Measurements from ENCODE around the gene PHC2. TPM values are rescaled to one million over a fixed set of nuclear protein-coding genes. Genes with fewer than 3 reads are reported as not detected.

The PHC2 gene
- total RNA-seq, 1 donor = 75.6 TPM

GRCh38 chr1:33339413-33339812 is 91.5 kb downstream of the PHC2 start:
- DNase-seq (ENCODE audit: low read depth) = peak; percentile 37
- peak overlapping the region; percentile 5 for H3K4me3 ChIP-seq (ENCODE audit: low read depth, low read length)
- peak; percentile 34 for TF ChIP-seq CTCF (IDR thresholded peaks at IDR 0.05; ENCODE audit: insufficient read depth, low read depth, low read length)

GRCh38 chr1:33338440-33339211 is 92.3 kb downstream of the PHC2 start:
- no peak for TF ChIP-seq CTCF (IDR thresholded peaks at IDR 0.05; ENCODE audit: insufficient read depth, low read depth, low read length)
- peak overlapping the region; percentile 28 for H3K4me3 ChIP-seq (ENCODE audit: low read depth, low read length)
- DNase-seq (ENCODE audit: low read depth) = peak; percentile 99

GRCh38 chr1:33338048-33338439 is 92.9 kb downstream of the PHC2 start:
- no peak for TF ChIP-seq CTCF (IDR thresholded peaks at IDR 0.05; ENCODE audit: insufficient read depth, low read depth, low read length)
- H3K4me3 ChIP-seq (ENCODE audit: low read depth, low read length) = peak overlapping the region; percentile 28
- peak; percentile 91 for DNase-seq (ENCODE audit: low read depth)

GRCh38 chr1:33337441-33337840 is 93.5 kb downstream of the PHC2 start:
- H3K4me3 ChIP-seq (ENCODE audit: low read depth, low read length) = no peak overlapping the region
- no peak for TF ChIP-seq CTCF (IDR thresholded peaks at IDR 0.05; ENCODE audit: insufficient read depth, low read depth, low read length)

GRCh38 chr1:33336580-33336979 is 94.3 kb downstream of the PHC2 start:
- no peak for DNase-seq (ENCODE audit: low read depth)
- TF ChIP-seq CTCF (IDR thresholded peaks at IDR 0.05; ENCODE audit: insufficient read depth, low read depth, low read length) = no peak
- no peak overlapping the region for H3K4me3 ChIP-seq (ENCODE audit: low read depth, low read length)

More at GRCh38 chr1:33337441-33337840, 93.5 kb downstream of the PHC2 start:
- no peak for DNase-seq (ENCODE audit: low read depth)

- DNase-seq (ENCODE audit: low read depth) = peak; percentile 39
- H3K4me3 ChIP-seq (ENCODE audit: low read depth, low read length) = no peak overlapping the region
- no peak for TF ChIP-seq CTCF (IDR thresholded peaks at IDR 0.05; ENCODE audit: insufficient read depth, low read depth, low read length)
Measured at GRCh38 chr1:33335020-33335419, 95.9 kb downstream of the PHC2 start.

Measured in fibroblast of villous mesenchyme (primary cell).